Medulla oblongata (tissue), 1 donor: ENCODE measurements around the gene JARID2.

Experiments used
- DNase-seq: peaks from one replicate; pipeline ENCODE4 v3.0.0-alpha.2; 2015; ENCODE audit errors: extremely low spot score

The JARID2 gene

DNA sequence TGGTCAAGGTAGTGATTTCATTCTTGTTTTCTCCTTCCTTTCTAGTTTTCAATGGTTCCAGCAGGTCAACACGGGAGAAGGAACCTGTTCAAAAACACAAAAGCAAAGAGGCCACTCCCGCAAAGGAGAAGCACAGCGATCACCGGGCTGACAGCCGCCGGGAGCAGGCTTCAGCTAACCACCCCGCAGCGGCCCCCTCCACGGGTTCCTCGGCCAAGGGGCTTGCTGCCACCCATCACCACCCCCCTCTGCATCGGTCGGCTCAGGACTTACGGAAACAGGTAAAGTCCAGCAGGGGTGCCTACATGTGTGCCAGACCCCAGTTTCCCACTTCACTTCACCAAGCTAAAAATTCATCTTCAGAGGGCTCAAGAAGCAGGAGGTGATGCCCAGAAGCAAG, 241.4 kb downstream of the JARID2 start:
- DNase-seq = no peak

DNA sequence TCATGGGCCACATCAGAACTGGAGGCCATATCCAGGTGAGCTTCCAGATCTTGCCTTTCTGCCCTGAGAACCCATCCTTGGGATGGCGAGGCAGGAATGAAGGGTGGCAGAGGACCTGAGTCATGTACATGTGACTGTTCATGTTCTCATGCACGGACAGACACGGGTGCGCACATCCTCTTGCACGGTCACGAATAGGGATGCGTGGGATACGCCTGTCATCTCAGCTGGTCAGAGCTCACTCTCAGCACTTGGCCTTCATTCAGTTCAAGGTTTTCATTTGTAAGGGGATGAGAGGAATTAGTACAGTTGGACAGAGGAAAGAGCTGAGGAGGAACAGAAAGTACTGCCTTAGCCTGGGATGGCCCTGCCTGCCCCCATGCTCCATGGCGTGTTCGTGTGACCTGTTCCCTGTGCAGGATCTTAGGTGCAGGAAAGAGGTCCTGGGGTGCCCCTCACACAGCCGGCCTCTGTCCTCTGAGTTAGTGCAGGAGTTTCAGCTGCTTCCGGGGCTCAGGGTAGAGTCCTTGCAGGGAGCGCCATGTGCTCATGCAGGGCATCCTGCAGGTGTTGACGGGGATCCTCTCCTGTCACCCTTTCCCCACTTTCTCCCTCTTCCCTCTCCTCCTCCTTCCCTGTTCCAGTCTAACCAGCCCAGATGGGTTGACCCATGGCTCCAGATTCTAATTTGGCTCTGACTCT, 243.5 kb downstream of the JARID2 start:
- no peak for DNase-seq

DNA sequence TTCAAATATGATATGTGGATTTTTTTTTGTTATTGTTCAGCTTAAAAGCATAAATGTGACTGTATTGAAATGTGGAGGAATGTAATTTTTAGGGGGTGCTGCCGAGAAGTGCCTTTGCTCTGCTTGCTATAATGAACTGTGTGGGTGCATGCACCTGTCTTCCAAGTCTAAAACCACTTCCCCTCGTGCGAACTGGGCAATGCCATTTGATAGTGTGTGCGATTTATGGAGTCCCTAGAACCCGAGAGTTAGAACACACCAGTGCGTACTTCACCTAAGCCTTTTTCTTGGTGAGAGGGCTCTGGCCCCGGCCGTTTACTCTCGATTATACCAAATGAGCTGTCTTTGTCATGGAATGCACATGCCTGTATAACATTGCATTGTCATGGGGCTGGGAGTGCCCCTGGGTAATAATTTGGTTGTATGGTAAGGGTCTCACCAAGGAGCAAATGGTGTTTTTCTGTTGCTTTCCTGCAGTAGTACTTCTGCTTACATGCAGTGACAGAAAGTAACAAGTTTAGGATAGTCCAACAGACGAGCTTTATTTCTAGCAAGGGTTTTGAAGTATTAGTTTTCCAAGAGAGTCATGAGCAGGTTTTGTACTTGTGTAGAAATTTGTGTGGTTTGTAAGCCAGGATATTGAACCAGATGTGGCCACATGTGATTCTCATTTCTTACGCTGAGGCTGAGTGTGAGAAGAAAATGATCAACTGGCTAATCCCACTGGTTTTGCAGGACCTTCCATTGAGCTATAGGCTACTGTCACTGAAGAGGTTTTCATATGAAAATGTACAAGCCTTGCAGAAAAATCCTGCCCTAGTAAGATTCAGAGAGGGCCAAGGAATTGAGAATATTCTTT, 244.6 kb downstream of the JARID2 start:
- no peak for DNase-seq

DNA sequence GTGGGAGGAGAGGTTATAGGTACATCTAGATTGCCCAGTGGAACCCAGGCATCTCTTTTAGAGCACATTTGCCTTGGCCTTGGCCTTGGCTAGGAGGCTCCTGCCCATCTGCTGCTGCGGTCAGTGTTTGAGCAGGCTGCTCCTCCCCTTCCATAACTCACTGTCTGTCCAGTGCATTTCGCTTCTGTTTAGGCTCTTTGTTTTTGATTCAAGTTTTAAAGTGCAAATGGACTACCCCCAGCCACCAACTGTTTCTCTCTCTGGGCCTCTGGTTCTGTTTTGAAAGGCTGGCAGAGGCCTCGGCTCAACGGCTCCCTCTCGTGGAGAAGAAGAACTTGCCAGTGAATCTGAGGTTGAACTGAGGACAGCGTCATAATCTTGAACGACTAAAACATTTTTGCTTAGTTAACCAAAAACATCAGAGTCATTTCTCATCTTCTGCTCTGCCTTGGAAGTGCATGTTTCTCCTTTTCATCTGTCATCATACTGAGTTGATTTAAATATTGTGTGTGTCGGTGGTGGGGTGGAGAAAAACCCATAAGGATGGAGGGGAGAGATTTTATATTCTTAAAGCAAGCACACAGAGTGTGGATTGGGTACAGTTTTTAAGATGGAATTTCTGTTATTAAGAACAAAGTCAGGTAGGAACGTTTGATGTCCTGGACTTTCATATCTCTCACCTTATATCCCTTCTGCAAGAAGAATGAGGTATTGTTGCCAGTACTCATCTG, 245.6 kb downstream of the JARID2 start:
- peak; percentile 97 for DNase-seq

GRCh38 chr6:15491986-15492269, 246.1 kb downstream of the JARID2 start:
- DNase-seq = no peak

DNA sequence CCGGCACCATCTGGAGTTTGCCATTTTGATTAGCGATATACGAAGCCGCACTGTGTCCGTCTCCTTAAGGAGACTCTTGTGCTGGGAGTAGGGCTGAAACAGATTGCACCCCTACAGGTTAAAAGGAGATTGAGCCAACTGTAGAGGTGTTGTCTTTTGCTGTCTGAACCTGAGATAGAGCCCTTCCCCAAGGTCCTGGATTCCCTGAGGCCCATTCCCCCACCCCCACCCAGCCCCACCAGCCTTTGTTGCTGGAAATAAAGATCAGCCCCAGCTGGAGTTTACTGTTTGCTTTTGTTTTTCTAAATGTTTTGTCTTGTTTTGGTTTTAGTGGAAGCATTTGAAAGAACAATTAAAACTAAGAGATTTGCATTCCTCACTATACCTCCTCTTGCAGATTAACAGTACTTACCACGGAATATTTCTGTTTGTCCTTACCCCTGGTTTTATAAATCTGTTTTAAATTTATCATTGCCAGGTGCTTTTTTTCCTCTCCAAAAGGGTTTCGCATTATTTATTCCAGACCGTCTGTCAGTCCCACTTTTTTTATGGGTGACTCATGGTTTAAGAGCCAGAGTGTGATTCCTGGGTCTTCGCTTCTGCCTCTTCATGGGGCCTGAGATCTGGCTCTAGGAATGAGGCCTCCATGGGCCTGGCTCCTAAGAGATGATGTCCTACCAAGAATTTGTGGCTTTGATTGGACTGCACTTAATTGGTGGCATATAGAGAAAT, 247.7 kb downstream of the JARID2 start:
- no peak for DNase-seq

GRCh38 chr6:15495375-15495901, 249.6 kb downstream of the JARID2 start:
- DNase-seq = no peak

- DNase-seq = no peak
These were observed 250.7 kb downstream of the JARID2 start for GRCh38 chr6:15496345-15497131.

GRCh38 chr6:15498640-15499039, 252.8 kb downstream of the JARID2 start:
- no peak for DNase-seq

GRCh38 chr6:15499125-15499524, 253.3 kb downstream of the JARID2 start:
- DNase-seq = no peak

- no peak for DNase-seq
These were observed 253.7 kb downstream of the JARID2 start for GRCh38 chr6:15499591-15499990.

GRCh38 chr6:15500078-15500740, 254.3 kb downstream of the JARID2 start:
- no peak for DNase-seq

GRCh38 chr6:15500901-15501825, 255.3 kb downstream of the JARID2 start:
- DNase-seq = no peak

DNA sequence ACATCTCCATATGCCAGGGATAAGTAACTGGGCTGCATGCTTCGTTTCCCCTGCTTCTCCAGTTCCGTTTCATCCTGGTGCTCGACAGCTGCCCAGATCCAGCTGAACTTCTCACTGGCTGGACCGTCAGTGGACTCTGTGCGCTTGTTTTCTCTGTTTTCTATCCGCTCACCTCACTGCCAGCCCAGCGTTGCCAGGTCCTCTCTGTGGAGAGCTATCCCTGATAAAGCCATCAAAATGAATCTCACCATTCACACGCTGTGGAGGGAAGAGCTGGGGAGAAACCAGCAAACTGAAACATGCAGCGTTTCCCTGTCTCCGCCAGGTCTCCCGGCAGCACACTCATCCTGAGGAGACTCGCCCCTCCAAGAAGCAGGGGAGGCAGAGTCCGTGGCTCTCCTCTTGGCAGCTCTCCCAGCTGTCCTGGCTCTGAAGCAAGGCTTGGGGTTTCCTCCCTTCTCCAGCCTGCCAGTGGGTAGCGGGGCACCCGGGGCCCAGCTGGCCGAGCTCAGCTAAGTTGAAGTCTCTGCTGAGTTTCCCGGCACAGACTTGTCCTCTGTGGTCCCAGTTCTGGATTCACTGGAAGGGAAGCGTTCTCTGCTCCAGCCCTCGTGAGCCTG, 256.1 kb downstream of the JARID2 start:
- peak; percentile 86 for DNase-seq

DNA sequence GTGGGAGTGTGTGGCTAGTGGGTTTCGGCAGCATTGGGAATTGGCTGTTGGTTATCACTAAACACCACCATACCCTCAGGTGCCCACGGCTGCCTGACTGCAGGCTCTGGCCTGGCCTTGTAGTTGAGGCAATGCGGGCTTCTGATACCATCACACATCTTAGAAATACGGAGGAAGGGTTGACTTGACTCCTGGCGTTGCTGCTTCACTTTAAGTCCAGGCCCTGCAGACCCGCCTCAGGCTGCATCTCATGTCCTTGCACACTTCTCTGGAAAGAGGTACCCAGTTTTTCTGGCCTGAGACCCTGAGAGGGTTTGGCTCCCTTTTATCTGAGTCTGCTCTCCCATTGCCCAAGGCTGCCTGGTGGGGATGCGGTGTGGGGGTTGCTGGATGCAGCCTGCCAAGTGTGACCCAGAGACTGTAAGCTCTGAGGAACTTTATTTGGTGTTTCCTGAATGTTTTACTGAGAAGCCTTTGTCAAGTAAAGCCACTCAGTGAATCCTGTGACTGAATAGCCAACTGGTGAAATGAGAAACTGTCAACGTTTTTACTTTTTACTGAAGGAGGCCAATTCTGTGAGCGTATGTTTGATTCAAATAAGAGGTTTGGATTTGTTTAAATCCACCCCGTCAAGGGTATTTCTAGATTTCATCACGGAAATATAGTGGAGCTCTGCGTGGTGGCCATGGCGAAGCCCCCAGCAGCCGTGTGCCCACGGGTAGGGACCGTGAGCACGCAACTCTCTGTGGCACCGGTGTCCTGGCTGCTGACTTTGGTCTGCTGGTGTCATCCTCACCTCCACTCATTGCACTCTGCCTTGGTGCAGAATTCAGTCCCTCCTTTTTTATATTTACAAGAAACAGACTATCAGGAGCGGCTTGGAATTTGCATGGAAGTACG, 256.8 kb downstream of the JARID2 start:
- DNase-seq = no peak

GRCh38 chr6:15503346-15503680, 257.4 kb downstream of the JARID2 start:
- no peak for DNase-seq

- peak; percentile 56 for DNase-seq
These were observed 258.2 kb downstream of the JARID2 start for GRCh38 chr6:15504040-15504495.
